AG09319 (cell line): Measurements from ENCODE around the gene C4B.

ENCODE experiments used
- DNase-seq: peaks from one replicate; pipeline ENCODE4 v3.0.0-alpha.2; 2010; ENCODE audit warnings: low read depth; ENCODE audit errors: extremely low read depth
- CTCF ChIP-seq: IDR thresholded peaks from 2 replicates; pipeline ENCODE4 v1.5.1; 2011; ENCODE audit warnings: low read depth, mild to moderate bottlenecking, inconsistent platforms, low read length, moderate library complexity

Gene C4B

GRCh38 chr6:32068867-32069266 lies 54.3 kb downstream of the C4B start:
- no peak for TF ChIP-seq CTCF

GRCh38 chr6:32069460-32069859 lies 54.9 kb downstream of the C4B start:
- no peak for TF ChIP-seq CTCF
- no peak for DNase-seq

More at GRCh38 chr6:32068867-32069266, 54.3 kb downstream of the C4B start:
- no peak for DNase-seq

GRCh38 chr6:32069878-32070515 lies 55.4 kb downstream of the C4B start:
- no peak for TF ChIP-seq CTCF
- no peak for DNase-seq

GRCh38 chr6:32070814-32071543 lies 56.4 kb downstream of the C4B start:
- no peak for DNase-seq
- no peak for TF ChIP-seq CTCF

- no peak for DNase-seq
- no peak for TF ChIP-seq CTCF
These were observed 58.5 kb downstream of the C4B start for GRCh38 chr6:32073101-32073500.

- TF ChIP-seq CTCF = no peak
- no peak for DNase-seq
These were observed 59.0 kb downstream of the C4B start for GRCh38 chr6:32073613-32074012.

GRCh38 chr6:32074996-32075532 lies 60.5 kb downstream of the C4B start:
- no peak for DNase-seq
- TF ChIP-seq CTCF = no peak
